ENCODE data around the gene TMEM208.

TMEM208 gene

GRCh38 chr16:67236563-67237395, 9.8 kb downstream of the TMEM208 start:
- peak; percentile 71 for DNase-seq (ENCODE audit: low read depth)
- TF ChIP-seq MYC (IDR thresholded peaks at IDR 0.05; ENCODE audit: low read depth, low read length) (no peak), MAX (IDR thresholded peaks at IDR 0.05; ENCODE audit: low read depth, low read length) (no peak), CTCF (IDR thresholded peaks at IDR 0.05; ENCODE audit: low read depth, low read length) (no peak)
- H3K4me3 ChIP-seq (ENCODE audit: low read depth, low read length): no peak overlapping the region

- no peak for TF ChIP-seq POLR2A (IDR thresholded peaks at IDR 0.05; ENCODE audit: extremely low read depth, insufficient read length)
- no peak for TF ChIP-seq CTCF (IDR thresholded peaks at IDR 0.05; ENCODE audit: low read depth, low read length)
- TF ChIP-seq MAX (IDR thresholded peaks at IDR 0.05; ENCODE audit: low read depth, low read length): no peak
- no peak for TF ChIP-seq MYC (IDR thresholded peaks at IDR 0.05; ENCODE audit: low read depth, low read length)
- no peak for DNase-seq (ENCODE audit: low read depth)
- H3K4me3 ChIP-seq (ENCODE audit: low read depth, low read length): no peak overlapping the region
Measured at GRCh38 chr16:67237396-67238277, 10.7 kb downstream of the TMEM208 start.

- DNase-seq (ENCODE audit: low read depth): no peak
- H3K4me3 ChIP-seq (ENCODE audit: low read depth, low read length): no peak overlapping the region
- TF ChIP-seq CTCF (IDR thresholded peaks at IDR 0.05; ENCODE audit: low read depth, low read length): no peak
- no peak for TF ChIP-seq MAX (IDR thresholded peaks at IDR 0.05; ENCODE audit: low read depth, low read length)
- TF ChIP-seq MYC (IDR thresholded peaks at IDR 0.05; ENCODE audit: low read depth, low read length): no peak
- TF ChIP-seq POLR2A (IDR thresholded peaks at IDR 0.05; ENCODE audit: extremely low read depth, insufficient read length): no peak
Measured at GRCh38 chr16:67238278-67238575, 11.3 kb downstream of the TMEM208 start.

- DNase-seq (ENCODE audit: low read depth): no peak
- H3K4me3 ChIP-seq (ENCODE audit: low read depth, low read length): no peak overlapping the region
- TF ChIP-seq MYC (IDR thresholded peaks at IDR 0.05; ENCODE audit: low read depth, low read length): no peak
- no peak for TF ChIP-seq POLR2A (IDR thresholded peaks at IDR 0.05; ENCODE audit: extremely low read depth, insufficient read length)
- TF ChIP-seq CTCF (IDR thresholded peaks at IDR 0.05; ENCODE audit: low read depth, low read length): no peak
- TF ChIP-seq MAX (IDR thresholded peaks at IDR 0.05; ENCODE audit: low read depth, low read length): no peak
Measured at GRCh38 chr16:67238806-67239470, 12.0 kb downstream of the TMEM208 start.

GRCh38 chr16:67240506-67240905, 13.6 kb downstream of the TMEM208 start:
- no peak overlapping the region for H3K4me3 ChIP-seq (ENCODE audit: low read depth, low read length)
- no peak for TF ChIP-seq MAX (IDR thresholded peaks at IDR 0.05; ENCODE audit: low read depth, low read length)
- TF ChIP-seq CTCF (IDR thresholded peaks at IDR 0.05; ENCODE audit: low read depth, low read length): no peak
- no peak for TF ChIP-seq POLR2A (IDR thresholded peaks at IDR 0.05; ENCODE audit: extremely low read depth, insufficient read length)
- no peak for TF ChIP-seq MYC (IDR thresholded peaks at IDR 0.05; ENCODE audit: low read depth, low read length)
- DNase-seq (ENCODE audit: low read depth): no peak
